GM11168 (cell line): Measurements from ENCODE around the gene POLR2E.

Source experiments
- in situ Hi-C: fragments of 300-500 bp; cut with MboI; formaldehyde crosslinking; loops from one replicate; pipeline ENCODE4 v1.12.0; 2022; ENCODE audit warnings: low sequenced_read_pairs; ENCODE audit not compliant: unreplicated experiment

Gene POLR2E

GRCh38 chr19:1112268-1113029 lies 17.3 kb upstream of the POLR2E start:
- in situ Hi-C loops, result loop anchor here (10.0 kb wide), 1 partner anchor 72 kb away; no protein-coding TSS in a partner anchor

GRCh38 chr19:1111641-1112267 lies 16.6 kb upstream of the POLR2E start:
- in situ Hi-C loops, result loop anchor here (10.0 kb wide), 1 partner anchor 73 kb away; no protein-coding TSS in a partner anchor

- in situ Hi-C loops, result loop anchor here (10.0 kb wide), 1 partner anchor 74 kb away; no protein-coding TSS in a partner anchor
Measured at GRCh38 chr19:1110809-1111640, 15.8 kb upstream of the POLR2E start.

GRCh38 chr19:1109697-1110671 lies 14.8 kb upstream of the POLR2E start:
- in situ Hi-C loops, result loop anchor here (10.0 kb wide), 1 partner anchor 75 kb away; no protein-coding TSS in a partner anchor

GRCh38 chr19:1109032-1109551 lies 13.9 kb upstream of the POLR2E start:
- in situ Hi-C loops, result no loop called here

- in situ Hi-C loops, result no loop called here
Measured at GRCh38 chr19:1108291-1109031, 13.3 kb upstream of the POLR2E start.

- in situ Hi-C loops, result no loop called here
Measured at GRCh38 chr19:1107661-1108261, 12.6 kb upstream of the POLR2E start.

- in situ Hi-C loops, result no loop called here
Measured at GRCh38 chr19:1106841-1107660, 11.9 kb upstream of the POLR2E start.

- in situ Hi-C loops, result no loop called here
Measured at GRCh38 chr19:1105873-1106840, 11.0 kb upstream of the POLR2E start.

- in situ Hi-C loops, result no loop called here
Measured at GRCh38 chr19:1105008-1105872, 10.1 kb upstream of the POLR2E start.

- in situ Hi-C loops, result no loop called here
Measured at GRCh38 chr19:1104311-1105007, 9.3 kb upstream of the POLR2E start.

GRCh38 chr19:1103708-1104310 lies 8.6 kb upstream of the POLR2E start, which contains the start of gene GPX4:
Gene GPX4, plus strand, starts transcription at chr19:1103994. Its CDS starts 50 bp downstream, at chr19:1104044.
- in situ Hi-C loops, result no loop called here

- in situ Hi-C loops, result no loop called here
Measured at GRCh38 chr19:1103132-1103707, 8.0 kb upstream of the POLR2E start.
